ENCODE results near the gene SLC35F1.

The SLC35F1 gene

GRCh38 chr6:117938311-117938995 is 31.4 kb downstream of the SLC35F1 start (continued):
- TF ChIP-seq BCL6B (tag by site-specific recombination; IDR thresholded peaks at IDR 0.05): 0 out of 2 replicates have a peak, but pooled peaks have one; percentile 9
- TF ChIP-seq ZFHX2 (tag by site-specific recombination; conservative IDR thresholded peaks at IDR 0.05): peak; percentile 34; the same call in 1 of the 2 replicates
- peak; percentile 52 for TF ChIP-seq ZBTB8A (tag by site-specific recombination; IDR thresholded peaks at IDR 0.05)
- TF ChIP-seq ZNF660 (tag by site-specific recombination; IDR thresholded peaks at IDR 0.05): 0 out of 2 replicates have a peak, but pooled peaks have one; percentile 33
- 0 out of 2 replicates have a peak, but pooled peaks have one; percentile 30 for TF ChIP-seq GLIS2 (tag by site-specific recombination; IDR thresholded peaks at IDR 0.05)
- TF ChIP-seq SCRT2 (tag by site-specific recombination; IDR thresholded peaks at IDR 0.05): no peak
- TF ChIP-seq ZIC2 (tag by site-specific recombination; IDR thresholded peaks at IDR 0.05): peak; percentile 98

GRCh38 chr6:117947234-117947633 is 40.2 kb downstream of the SLC35F1 start:
- POLR2A ChIA-PET: no interaction called here

More at GRCh38 chr6:117947234-117947633, 40.2 kb downstream of the SLC35F1 start:
- Histone ChIP-seq H3K36me3 (ENCODE audit: control insufficient read depth in 2 of 2, insufficient read depth in 1 of 2, low read length in 2 of 2) (no peaks in the 10 kb centered on the region), H3K9me3 (ENCODE audit: control insufficient read depth, insufficient read depth, low read depth, low read length) (no peaks in the 10 kb centered on the region), H3K4me1 (ENCODE audit: control insufficient read depth, insufficient read depth, low read length) (no peaks in the 10 kb centered on the region), H3K4me3 (ENCODE audit: low read depth, low read length) (no peak overlapping the region), H3K27ac (ENCODE audit: extremely low read depth, low read depth, low read length) (no peak overlapping the region)
- CTCF ChIA-PET: interaction anchor here (0.8 to 1.6 kb wide), 2 partner anchors 29 to 35 kb away, joined by 3 to 4 read pairs; no protein-coding TSS in a partner anchor
- TF ChIP-seq ZNF324 (tag by site-specific recombination; IDR thresholded peaks at IDR 0.05) (no peak), ZNF394 (tag by site-specific recombination; IDR thresholded peaks at IDR 0.05; ENCODE audit: borderline replicate concordance) (no peak), ZSCAN30 (tag by site-specific recombination; IDR thresholded peaks at IDR 0.05) (no peak), KLF16 (tag by site-specific recombination; IDR thresholded peaks at IDR 0.05) (no peak), ZNF404 (tag by site-specific recombination; IDR thresholded peaks at IDR 0.05) (no peak), ZNF148 (tag by site-specific recombination; IDR thresholded peaks at IDR 0.05; ENCODE audit: borderline replicate concordance) (no peak), ZNF510 (tag by site-specific recombination; IDR thresholded peaks at IDR 0.05; ENCODE audit: insufficient replicate concordance) (no peak), ZSCAN23 (tag by site-specific recombination; IDR thresholded peaks at IDR 0.05) (no peak), ZNF175 (tag by site-specific recombination; IDR thresholded peaks at IDR 0.05) (no peak), MZF1 (tag by site-specific recombination; IDR thresholded peaks at IDR 0.05; ENCODE audit: borderline replicate concordance) (peak; percentile 65; the same call in 1 of the 2 replicates), PBX3 (CRISPR knock-in tag; IDR thresholded peaks at IDR 0.05) (no peak), ZEB2 (tag by site-specific recombination; IDR thresholded peaks at IDR 0.05) (no peak), PRDM6 (tag by site-specific recombination; IDR thresholded peaks at IDR 0.05) (peak; percentile 73), SETDB1 (IDR thresholded peaks at IDR 0.05; ENCODE audit: insufficient read length, low read length) (no peak), BCL11A (tag by site-specific recombination; IDR thresholded peaks at IDR 0.05; ENCODE audit: low read depth) (no peak), WT1 (tag by site-specific recombination; IDR thresholded peaks at IDR 0.05) (peak; percentile 72), ZNF433 (tag by site-specific recombination; IDR thresholded peaks at IDR 0.05; ENCODE audit: low read depth) (no peak)
